Middle frontal gyrus (tissue), 1 donor: ENCODE results near the gene ACKR2.

ENCODE experiments used
- DNase-seq: peaks from one replicate; pipeline ENCODE4 v3.0.0-alpha.2; 2015; ENCODE audit warnings: low spot score; ENCODE audit errors: extremely low spot score

ACKR2 gene

GRCh38 chr3:42886294-42886822, 77.1 kb downstream of the ACKR2 start:
- no peak for DNase-seq

- DNase-seq = no peak
Observed at GRCh38 chr3:42887084-42887483, 77.8 kb downstream of the ACKR2 start.

GRCh38 chr3:42891042-42891441, 81.8 kb downstream of the ACKR2 start:
- DNase-seq = no peak

- DNase-seq = no peak
Observed at GRCh38 chr3:42892169-42892568, 82.9 kb downstream of the ACKR2 start.

GRCh38 chr3:42892807-42893206, 83.6 kb downstream of the ACKR2 start:
- DNase-seq = no peak

- no peak for DNase-seq
Observed at GRCh38 chr3:42894698-42895579, 85.7 kb downstream of the ACKR2 start.

- DNase-seq = no peak
Observed at GRCh38 chr3:42895580-42895868, 86.3 kb downstream of the ACKR2 start.

- no peak for DNase-seq
Observed at GRCh38 chr3:42898896-42899675, 89.8 kb downstream of the ACKR2 start.

GRCh38 chr3:42900226-42901072, 91.2 kb downstream of the ACKR2 start:
- no peak for DNase-seq

GRCh38 chr3:42901073-42901415, 91.8 kb downstream of the ACKR2 start:
- no peak for DNase-seq

- no peak for DNase-seq
Observed at GRCh38 chr3:42902257-42902656, 93.0 kb downstream of the ACKR2 start.

GRCh38 chr3:42904076-42904475, 94.8 kb downstream of the ACKR2 start:
- DNase-seq = no peak

GRCh38 chr3:42905740-42906069, 96.5 kb downstream of the ACKR2 start:
- no peak for DNase-seq

- no peak for DNase-seq
Observed at GRCh38 chr3:42906070-42906847, 97.0 kb downstream of the ACKR2 start, which contains the start of gene ZNF662. ZNF662 (plus strand) TSS chr3:42906142; CDS start chr3:42908115, 1,973 bp downstream.

GRCh38 chr3:42906848-42907183, 97.6 kb downstream of the ACKR2 start:
- no peak for DNase-seq

GRCh38 chr3:42908675-42909074, 99.4 kb downstream of the ACKR2 start:
- DNase-seq = no peak

- DNase-seq = no peak
Observed at GRCh38 chr3:42911551-42911950, 102.3 kb downstream of the ACKR2 start.

GRCh38 chr3:42914771-42915515, 105.7 kb downstream of the ACKR2 start:
- no peak for DNase-seq
